ENCODE measurements around the gene METRNL.
A peak's percentile ranks its signal among the peaks of the same experiment; 100 is the strongest.
"Not testable (repeated sequence)": the region's sequence is repeated elsewhere in the genome, so short reads cannot be mapped to it uniquely, and the experiment has no call there.

The METRNL gene

DNA sequence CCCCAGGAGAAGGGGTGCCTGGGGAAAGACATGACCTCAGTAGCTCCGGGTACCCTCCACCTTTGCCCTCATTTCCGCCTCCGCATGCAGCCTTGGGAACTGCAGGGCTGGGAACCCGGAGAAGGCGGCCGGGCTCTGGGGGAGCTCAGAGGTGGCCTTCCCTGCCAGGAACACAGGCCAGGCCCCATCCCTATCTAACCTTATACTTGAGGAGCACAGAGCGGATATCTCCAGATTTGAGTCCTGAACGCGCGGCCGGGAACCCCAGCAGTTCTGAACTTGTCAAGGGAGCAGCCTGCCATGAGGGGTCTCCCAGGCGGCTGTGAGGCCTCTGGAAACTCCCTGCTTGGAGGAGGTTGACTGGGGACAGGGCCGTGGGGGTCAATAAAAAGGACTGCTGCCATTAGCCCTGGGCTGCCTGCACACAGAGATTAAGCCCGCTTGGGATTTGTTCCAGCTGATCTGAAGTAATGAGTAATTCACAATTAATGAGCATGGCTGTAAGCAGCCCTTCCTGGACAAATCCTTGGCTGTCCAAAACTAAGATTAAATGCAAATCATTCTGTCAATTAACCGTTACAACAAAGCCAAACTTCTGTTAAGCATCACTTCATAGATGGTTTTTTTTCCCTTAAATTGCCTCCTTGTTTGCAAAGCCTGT, 26.3 kb upstream of the METRNL start:
- no peak for DNase-seq (ENCODE audit: low read depth)

DNA sequence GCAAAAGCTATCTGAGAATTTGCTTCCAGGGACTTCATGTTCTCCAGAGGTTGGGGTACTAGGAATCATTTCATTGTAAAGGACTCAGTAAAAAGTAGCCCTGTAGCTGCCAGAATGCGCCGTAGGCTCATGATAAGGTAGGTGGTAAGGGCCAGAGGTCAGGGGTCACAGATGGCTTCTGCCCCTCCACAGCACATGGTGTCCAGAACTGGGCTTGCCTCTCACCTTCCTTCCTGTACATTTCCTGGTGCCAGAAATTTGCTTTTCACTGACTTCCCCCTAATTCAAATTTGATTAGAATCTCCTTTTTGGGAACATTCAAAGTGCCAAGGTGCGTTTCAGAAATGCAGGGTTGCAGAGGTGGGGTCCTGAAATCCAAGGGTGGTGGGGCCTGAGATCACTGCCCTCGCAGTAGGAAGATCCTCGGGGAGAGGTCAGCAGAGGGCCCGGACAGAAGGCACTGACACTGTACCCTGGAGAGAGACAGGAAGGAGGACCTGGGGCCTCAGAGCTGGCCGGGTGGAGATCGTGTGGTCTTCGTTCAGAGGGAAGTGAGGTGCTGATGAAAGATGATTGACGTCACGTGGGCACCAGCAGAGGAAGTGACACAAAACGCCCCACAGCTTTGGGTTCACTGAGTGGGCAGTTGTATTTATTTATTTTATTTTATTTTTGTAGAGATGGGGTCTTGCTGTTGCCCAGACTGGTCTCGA, 25.5 kb upstream of the METRNL start:
- DNase-seq (ENCODE audit: low read depth), result no peak

DNA sequence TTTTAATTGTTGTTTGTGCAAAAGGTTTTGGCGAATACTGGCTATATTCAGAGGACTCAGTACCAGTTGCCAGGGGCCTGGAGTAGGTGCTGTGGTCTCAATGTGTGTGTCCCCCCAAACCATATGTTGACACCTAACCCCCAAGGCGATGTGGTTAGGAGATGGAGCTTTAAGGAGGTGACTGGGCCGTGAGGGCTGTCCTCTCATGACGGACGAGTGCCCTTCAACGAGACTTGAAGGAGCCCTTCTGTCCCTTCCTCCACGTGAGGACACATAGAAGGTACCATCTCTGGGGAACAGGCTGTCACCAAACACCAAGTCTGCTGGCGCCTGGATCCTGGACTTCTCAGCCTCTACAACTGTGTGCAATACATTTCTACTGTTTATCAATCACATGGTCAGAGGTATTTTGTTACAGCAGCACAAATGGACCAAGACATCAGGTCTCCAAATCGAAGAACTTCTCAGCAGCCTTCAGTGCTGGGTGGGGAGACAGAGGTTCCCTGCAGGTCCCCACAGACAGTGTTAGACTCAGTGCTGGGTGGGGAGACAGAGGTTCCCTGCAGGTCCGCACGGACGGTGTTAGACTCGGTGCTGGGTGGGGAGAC, 24.8 kb upstream of the METRNL start:
- DNase-seq (ENCODE audit: low read depth), result no peak

DNA sequence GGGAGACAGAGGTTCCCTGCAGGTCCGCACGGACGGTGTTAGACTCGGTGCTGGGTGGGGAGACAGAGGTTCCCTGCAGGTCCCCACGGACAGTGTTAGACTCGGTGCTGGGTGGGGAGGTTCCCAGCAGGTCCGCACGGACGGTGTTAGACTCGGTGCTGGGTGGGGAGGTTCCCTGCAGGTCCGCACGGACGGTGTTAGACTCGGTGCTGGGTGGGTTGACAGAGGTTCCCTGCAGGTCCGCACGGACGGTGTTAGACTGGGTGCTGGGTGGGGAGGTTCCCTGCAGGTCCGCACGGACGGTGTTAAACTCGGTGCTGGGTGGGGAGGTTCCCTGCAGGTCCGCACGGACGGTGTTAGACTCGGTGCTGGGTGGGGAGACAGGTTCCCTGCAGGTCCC, 24.2 kb upstream of the METRNL start:
- not testable (repeated sequence) for DNase-seq (ENCODE audit: low read depth)

DNA sequence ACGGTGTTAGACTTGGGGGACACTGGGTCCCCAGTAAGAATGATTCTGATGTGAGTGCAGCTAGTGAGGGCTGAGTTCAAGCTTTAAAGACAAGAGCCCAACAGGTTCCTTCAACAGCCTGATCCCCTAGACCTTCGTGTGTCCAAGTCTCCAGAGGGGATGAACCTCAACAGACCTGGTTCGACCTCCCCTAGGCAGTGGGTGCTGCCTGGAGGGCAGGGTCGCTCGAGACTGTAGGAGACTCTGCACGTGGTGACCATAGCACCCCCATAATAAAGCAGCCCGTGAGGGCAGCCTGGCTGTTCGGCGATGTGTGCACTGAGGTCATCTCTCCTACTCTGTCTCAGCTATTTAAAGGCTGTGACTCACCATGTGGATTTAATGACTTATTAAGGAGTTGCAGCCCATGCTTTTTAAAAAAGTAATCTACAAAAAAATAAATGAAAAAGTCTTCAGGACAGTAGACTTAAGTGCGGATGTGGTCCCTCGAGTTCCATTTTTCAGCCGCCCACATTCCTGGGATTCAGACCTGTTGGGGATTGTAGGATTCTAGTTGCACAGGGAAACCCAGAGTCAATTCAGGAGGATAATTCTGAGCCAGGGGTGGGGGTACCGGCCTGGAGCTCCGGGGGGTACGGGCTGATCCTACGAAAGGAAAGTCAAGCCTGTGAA, 23.4 kb upstream of the METRNL start:
- DNase-seq (ENCODE audit: low read depth), result peak; percentile 67

DNA sequence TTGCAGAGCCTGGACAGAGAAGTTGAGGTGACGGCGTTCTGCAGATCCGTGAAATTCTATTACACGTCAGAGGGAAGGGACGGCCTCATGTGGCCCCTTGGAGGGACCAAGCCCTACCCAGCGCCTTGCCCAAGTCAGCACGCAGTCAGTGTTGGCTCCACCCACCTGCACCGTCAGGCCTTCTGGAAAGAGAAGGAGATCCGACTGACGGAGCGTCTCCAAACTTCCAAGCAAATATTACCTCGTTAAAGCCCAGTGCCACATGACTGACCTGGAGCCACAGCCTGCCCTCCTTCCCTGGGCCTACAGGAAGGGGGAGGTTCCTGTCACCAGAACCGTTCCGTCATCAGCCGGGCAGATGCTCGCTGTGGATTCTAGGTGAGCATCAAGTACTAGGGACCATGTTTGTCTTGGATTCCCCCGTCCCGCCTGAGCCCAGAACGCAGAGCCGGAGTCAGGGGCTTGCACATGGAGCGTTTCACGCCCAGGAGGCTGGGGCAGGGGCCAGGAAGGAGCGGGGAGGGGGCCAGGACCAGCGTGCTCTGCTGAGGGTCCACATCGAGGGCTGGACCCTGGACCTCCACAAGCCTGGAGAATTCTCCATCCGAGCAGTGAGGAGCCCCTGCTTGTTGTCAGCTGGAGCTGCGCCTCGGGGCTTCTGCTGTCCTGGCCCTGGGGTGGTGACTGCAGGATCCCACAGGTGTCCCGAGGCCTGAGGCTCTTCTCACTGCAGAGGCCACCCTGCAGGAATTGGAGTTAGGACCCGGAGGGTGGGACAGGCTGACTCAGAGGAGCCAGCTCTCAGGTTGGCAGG, 22.6 kb upstream of the METRNL start:
- no peak for DNase-seq (ENCODE audit: low read depth)

DNA sequence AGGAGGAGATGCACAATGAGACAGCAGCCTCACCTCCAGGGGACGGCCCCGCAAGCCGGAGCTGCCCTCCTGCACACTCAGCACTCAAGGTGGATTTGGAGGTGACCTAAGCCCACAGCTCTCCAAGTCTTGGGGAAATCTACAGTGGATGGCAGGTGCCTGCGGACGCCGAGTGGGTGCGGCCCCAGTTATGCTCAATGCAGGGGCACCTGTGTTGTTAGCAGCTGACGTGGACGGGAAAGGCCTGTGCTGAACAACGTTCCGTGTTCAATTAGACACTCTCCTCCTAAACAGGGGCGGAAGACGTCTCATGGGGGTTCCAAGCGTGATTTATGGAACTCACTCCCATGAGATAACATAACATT, 22.0 kb upstream of the METRNL start:
- DNase-seq (ENCODE audit: low read depth), result no peak

DNA sequence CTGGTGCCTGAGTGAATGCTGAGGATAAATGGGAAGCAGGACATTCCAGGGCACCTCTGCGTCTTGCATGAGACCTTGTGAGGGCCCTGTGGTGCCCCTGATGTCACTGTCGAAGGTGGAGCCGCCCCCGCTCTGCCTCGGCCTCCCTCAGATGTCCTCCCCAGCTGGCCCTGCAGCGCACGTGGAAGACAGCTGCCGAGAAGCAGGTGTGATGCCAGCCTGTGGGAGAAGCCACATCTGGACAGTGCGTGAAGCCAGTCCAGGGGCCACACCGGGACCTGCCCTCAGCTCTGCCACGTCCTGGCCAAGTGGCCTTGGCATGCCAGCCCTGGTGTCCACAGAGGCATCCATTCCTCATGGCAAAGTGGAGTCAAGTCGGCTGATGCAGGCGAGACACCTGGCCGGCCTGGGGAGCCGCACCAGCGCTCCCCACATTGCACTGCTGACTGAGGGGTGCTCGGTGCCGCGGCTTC, 21.6 kb upstream of the METRNL start:
- DNase-seq (ENCODE audit: low read depth), result no peak

DNA sequence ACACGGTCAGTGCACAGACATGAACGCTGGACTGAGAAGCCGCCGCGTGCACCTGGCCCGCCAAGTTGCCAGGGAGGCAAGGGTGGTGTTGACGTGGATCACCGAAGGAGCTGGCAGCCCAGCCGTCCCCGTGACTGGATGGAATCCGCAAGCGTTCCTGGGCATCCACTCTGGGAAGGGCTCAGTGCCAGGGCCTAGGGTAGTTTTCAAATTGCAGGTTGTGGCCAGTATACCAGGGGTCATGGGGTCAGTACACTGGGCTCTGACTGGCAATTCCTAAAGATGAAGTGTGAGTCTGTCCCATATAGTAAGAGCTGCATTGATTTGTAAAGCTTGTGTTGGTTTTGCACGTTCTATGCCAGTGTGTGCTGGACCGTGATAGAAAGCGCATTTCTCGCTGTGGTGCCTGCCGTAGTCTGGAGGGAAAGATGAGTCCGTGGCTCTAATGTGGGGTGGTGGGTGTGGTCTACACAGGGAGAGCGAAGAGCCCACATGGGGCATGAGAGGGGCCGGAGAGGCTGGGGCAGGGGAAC, 21.1 kb upstream of the METRNL start:
- DNase-seq (ENCODE audit: low read depth), result no peak

DNA sequence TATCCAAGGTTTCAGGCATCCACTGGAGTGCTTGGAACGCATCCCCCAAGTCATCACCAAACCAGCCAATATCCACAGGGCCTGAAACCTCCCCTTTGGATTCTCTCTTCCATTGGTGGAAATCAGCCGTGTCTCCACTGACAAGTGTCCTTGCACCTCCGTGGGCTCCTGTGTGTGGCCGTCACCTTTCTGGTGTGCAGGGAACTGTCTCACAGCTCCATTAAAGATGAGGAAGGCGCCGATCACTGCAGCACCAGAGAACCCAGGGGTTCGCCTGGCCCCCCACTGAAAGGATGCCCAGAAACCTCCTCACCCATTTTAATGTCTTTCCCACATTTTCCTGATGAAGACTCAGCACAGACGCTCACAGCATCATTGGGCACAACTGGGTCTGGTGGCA, 17.8 kb upstream of the METRNL start:
- DNase-seq (ENCODE audit: low read depth), result no peak

DNA sequence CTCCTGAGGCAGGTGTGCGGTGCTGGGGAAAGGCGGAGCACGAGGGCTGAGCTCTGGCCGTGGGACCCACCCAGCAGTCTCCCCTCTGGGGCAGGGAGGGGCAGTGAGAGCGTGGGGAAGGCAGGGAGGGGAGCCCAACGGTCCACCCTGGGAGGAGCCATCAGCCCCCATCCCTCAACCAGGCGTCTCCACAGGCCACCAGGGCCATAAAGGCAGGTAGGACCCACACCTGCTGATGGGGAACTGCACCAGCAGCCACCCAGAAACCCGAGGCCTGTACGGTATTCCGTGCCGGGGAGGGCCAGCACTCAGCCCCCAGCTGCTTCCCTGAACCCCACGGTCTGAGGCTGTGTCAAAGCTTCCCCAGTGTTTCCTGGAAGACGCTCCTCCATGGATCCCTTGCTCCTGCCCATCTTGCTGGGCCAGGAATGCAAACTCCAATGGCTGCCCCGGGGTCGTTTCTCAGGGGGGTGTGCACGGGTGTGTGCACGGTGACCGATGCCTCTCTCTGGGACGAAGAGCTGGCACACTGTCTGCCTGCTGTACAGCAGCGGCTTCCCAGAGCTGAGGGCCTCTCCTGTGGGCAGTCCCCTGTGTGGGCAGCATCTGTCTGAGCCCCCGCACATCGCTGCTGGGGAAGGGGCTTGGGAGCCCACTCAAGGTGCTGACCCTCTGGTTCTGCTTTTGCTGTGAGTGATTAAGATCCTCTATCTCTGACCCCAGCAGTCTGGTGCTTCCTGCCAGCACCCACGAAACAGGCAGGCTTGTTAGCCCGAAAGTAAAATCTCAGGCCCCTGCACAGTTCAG, 17.2 kb upstream of the METRNL start:
- no peak for DNase-seq (ENCODE audit: low read depth)

DNA sequence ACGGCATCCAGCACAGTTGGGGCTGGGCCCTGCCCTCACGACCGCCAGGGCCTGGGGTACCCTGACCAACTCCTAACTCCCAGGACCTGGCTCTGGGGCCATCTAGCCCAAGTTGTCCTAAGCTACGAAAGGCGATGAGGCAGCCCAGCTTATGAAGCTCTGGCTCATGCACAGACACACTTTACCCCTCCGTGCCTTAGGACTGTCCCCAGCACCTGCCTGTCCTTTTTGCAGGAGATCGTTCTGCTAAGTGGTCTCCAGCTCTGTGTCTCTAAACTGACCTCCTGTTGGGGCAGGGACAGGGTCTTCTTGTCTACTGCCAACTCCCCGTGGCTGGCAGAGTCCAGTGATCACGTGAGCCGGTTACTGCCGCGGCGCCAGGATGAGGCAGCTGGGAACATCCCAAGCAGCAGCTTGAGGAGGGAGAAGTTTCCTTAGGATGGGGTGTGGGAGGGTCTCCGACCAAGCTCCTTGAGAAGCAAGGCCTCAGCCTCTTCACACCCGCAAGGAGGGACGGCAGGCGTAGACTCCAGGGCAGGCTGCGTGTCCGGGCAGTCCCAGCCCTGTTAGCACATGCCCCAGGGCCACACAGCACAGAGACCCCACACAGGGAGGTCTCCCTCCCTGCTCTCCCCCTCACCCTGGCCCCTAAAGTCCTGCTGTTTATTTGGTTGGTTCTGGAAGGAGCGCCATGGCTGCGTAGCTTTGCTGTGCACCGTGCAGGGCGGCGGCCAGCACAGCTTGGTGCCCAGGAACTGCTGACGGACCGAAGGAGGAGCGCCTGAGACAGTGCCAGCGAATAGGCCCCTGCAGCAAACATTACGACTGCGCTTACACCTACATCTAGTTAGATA, 16.4 kb upstream of the METRNL start:
- no peak for DNase-seq (ENCODE audit: low read depth)

DNA sequence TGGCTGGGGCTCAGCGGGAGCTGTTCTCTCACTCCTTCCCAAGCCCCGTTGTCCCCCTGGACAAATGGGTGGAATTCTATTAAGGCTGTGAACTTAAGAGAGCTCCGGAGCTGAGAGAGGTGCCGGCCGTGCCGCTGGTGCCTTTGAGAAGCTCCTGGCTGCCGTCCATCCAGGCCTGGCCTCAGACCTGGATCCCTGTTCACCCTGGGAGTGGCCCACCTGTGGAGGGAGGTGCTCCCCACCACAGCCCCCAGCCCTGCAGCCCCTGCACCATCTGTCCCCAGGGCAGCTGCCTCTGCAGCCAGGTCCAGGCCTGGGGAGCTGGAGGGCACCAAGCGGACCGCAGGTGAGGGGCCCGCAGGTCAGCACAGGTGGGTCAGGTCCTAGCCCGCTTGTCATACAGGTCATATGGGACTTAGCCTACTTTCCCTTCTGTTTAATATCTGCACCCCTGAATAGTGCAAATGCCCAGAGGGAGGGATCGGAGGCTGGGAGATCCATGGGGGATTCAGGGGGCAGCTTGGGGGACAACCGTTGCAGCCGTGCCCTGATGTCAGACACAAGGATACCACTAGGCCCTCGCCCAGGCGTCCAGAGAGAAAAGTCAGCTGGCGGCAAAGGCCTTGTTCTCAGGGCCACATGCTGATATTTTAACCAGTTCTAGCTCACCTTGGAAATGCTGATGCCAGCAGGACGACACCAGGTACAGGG, 15.2 kb upstream of the METRNL start:
- DNase-seq (ENCODE audit: low read depth), result no peak

DNA sequence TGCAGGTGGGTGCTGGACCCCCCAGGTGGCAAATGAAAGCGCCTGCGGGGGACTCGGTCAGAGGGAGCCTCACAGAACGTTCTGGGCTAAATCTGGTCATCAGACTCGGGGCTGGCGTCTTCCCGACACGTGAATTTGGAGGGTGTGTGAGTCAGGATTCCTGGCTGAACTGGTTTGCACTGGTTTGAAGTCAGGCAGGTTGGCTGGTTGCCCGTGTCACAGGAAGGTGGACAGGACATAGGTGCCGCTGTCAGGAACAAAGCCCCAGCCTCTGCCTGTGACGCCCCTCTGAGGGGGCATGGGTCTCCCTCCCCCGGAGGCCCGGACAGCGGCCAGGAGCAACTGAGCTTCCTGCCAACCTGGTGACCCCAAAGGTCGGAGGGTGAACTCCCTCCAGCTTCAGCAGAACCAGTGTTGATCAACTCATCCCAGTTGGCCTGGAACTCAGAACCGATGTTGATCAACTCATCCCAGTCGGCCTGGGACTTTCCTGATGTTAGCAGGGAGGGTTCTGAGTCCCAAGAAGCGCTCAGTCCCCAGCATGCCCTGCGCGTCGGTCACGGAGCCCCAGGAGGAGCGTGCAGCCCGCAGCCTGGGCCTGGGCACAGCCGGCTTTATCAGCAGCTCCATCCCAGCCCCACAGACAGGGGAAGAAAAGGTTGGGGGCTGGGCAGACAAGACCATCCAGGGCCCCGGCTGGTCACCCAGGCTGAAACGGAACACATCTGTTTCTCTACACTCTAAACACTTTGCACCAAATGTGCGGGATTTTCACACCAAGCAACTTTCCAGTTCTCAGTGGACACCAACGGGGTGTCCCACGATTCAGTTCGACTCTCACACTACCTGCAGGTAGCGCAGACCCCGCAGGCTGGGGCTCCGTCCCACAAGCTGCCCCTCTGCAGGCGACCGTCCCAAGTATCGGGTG, 14.4 kb upstream of the METRNL start:
- DNase-seq (ENCODE audit: low read depth), result no peak

DNA sequence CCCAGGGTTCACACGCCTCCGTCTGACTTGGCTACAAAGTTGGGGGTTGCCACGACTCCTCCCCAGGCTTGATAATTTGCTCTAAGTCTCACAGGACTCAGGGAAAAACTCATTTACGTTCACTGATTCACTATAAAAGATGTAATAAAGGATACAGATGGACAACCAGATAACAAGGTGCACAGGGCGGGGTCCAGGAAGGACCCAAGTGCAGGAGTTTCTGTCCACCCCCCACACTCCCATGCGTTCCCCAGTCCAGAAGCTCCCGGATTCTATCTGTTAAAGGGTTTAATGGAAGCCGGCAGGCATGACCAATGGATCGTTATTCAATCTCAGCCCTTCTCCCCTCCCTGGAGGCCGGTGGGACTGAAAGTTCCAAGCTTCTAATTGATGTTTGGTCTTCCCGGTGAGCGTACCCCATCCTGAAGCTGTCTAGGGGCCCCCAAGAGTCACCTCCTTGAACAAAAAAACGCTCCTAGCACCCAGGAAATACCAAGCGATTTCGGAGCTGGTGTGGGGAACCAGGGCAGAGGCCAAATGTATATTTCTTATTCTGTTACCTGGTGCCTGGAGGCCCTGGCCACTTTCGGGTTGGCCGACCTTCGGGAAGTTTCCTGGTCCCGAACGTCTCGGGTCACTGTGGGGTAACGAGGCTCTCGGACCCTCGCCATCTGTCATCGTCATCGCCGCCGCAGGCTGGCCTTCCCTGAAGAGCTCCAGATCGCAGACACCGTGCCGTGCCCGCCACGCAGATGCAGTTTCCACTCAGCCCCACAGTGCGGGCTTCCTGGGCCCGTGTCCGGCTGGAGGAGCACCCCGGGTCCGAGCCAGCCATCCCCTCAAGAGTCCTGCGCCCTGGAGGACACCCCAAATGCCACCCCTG, 13.5 kb upstream of the METRNL start:
- no peak for DNase-seq (ENCODE audit: low read depth)

DNA sequence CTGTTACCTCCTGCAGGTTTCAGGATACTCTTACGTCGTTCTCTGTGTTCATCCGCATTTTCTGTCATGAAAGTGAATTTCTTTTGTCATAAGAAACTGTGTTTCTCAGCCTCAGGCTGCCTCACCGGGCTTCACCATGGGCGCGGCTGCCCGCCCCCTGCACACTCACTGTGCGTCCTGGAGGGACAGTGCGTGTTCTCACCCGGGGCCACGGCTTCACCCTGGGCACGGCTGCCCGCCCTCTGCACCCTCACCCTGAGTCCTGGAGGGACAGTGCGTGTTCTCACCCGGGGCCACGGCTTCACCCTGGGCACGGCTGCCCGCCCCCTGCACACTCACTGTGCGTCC, 12.9 kb upstream of the METRNL start:
- not testable (repeated sequence) for DNase-seq (ENCODE audit: low read depth)

DNA sequence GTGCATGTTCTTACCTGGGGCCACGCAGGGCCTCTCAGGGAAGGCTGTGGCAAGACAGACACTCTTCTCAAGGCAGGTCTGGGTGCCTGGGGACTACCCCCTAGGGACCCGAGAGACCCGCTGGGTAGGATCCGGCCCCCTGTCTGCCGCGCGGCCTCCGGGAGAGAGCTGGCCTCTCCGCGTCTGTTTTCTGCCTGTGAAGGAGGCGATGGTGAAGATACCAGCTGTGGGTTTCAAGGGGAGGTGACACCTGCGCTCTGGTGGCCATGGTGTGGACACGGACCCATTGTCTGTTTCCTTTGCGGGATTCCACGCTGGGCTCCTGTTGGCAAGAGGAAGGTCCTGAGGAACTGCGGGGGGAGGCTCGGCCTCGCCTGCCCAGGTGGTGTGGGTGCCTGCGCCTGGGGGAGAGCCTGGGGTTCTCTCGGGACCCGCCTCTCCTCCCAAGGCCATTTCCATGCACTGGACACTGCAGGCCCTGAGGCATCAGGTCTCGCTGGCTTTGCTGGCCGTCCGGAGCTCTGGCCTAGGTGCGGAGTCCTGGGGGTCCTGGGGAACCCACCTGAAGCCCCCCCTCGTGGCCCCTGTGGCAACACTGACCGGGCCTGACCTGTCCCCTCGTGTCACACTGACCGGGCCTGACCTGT, 12.2 kb upstream of the METRNL start:
- DNase-seq (ENCODE audit: low read depth), result no peak
